HG03045 (cell line): ENCODE results near the gene MYOM3.
"Not testable (repeated sequence)": the region's sequence is repeated elsewhere in the genome, so short reads cannot be mapped to it uniquely, and the experiment has no call there.

Experiments used
- ATAC-seq: cut with Tn5 transposase; IDR thresholded peaks from one replicate; pipeline ENCODE4 v1.9.1; 2021; ENCODE audit warnings: mild to moderate bottlenecking, moderate library complexity; ENCODE audit not compliant: unreplicated experiment

MYOM3 gene

GRCh38 chr1:24043345-24044032, 68.4 kb downstream of the MYOM3 start:
- no peak for ATAC-seq

- ATAC-seq: no peak
Observed at GRCh38 chr1:24042315-24042714, 69.6 kb downstream of the MYOM3 start.

GRCh38 chr1:24036088-24036487, 75.8 kb downstream of the MYOM3 start:
- ATAC-seq: no peak

GRCh38 chr1:24032981-24033380, 79.0 kb downstream of the MYOM3 start:
- ATAC-seq: no peak

- ATAC-seq: not testable (repeated sequence)
Observed at GRCh38 chr1:24030976-24031516, 80.9 kb downstream of the MYOM3 start.

- ATAC-seq: no peak
Observed at GRCh38 chr1:24027838-24028468, 84.0 kb downstream of the MYOM3 start.

GRCh38 chr1:24022581-24023361, 89.2 kb downstream of the MYOM3 start:
- ATAC-seq: no peak

GRCh38 chr1:24021403-24022266, 90.3 kb downstream of the MYOM3 start:
- no peak for ATAC-seq

GRCh38 chr1:24020470-24020869, 91.5 kb downstream of the MYOM3 start:
- no peak for ATAC-seq

GRCh38 chr1:24020025-24020424, 91.9 kb downstream of the MYOM3 start:
- no peak for ATAC-seq

- no peak for ATAC-seq
Observed at GRCh38 chr1:24018611-24019580, 93.0 kb downstream of the MYOM3 start.

- no peak for ATAC-seq
Observed at GRCh38 chr1:24015221-24016210, 96.4 kb downstream of the MYOM3 start.

- ATAC-seq: not testable (repeated sequence)
Observed at GRCh38 chr1:24012878-24013277, 99.1 kb downstream of the MYOM3 start.

- ATAC-seq: no peak
Observed at GRCh38 chr1:24010650-24011049, 101.3 kb downstream of the MYOM3 start.

GRCh38 chr1:24009406-24009805, 102.5 kb downstream of the MYOM3 start:
- ATAC-seq: no peak

- ATAC-seq: not testable (repeated sequence)
Observed at GRCh38 chr1:24008574-24009184, 103.3 kb downstream of the MYOM3 start.

- ATAC-seq: no peak
Observed at GRCh38 chr1:24007079-24007478, 104.9 kb downstream of the MYOM3 start.
